ENCODE measurements around the gene SDF2. TPM values are rescaled to one million over a fixed set of nuclear protein-coding genes. Genes with fewer than 3 reads are reported as not detected.

SDF2 gene
- total and polyA plus RNA-seq, 2 donors, result 35.8 to 73.1 TPM

- Histone ChIP-seq H3K27ac (ENCODE audit: low read depth) (no peak overlapping the region), H3K4me3 (ENCODE audit: low read depth, low read length) (no peak overlapping the region), H3K4me1 (ENCODE audit: insufficient read depth) (no peaks in the 10 kb centered on the region), H3K36me3 (ENCODE audit: insufficient read depth) (peaks cover 3% of the 10 kb centered on the region)
- 94% methylated on average over 2 of the region's 2 CpGs for WGBS
- no peak for DNase-seq (ENCODE audit: extremely low spot score)
Observed at GRCh38 chr17:28641579-28641978, 20.1 kb downstream of the SDF2 start.

- H3K36me3 ChIP-seq (ENCODE audit: insufficient read depth), result peaks cover 6% of the 10 kb centered on the region
- DNase-seq (ENCODE audit: extremely low spot score), result no peak
- H3K27ac ChIP-seq (ENCODE audit: low read depth), result no peak overlapping the region
- no peak overlapping the region for H3K4me3 ChIP-seq (ENCODE audit: low read depth, low read length)
- WGBS, result 89% methylated on average over 1 of the region's 1 CpG
- H3K4me1 ChIP-seq (ENCODE audit: insufficient read depth), result no peaks in the 10 kb centered on the region
Observed at GRCh38 chr17:28635506-28635905, 26.2 kb downstream of the SDF2 start.

GRCh38 chr17:28634206-28634865 lies 27.4 kb downstream of the SDF2 start:
- H3K27ac ChIP-seq (ENCODE audit: low read depth), result no peak overlapping the region
- DNase-seq (ENCODE audit: extremely low spot score), result no peak
- H3K4me1 ChIP-seq (ENCODE audit: insufficient read depth), result no peaks in the 10 kb centered on the region
- 90% methylated on average over 14 of the region's 14 CpGs for WGBS
- H3K36me3 ChIP-seq (ENCODE audit: insufficient read depth), result peaks cover 6% of the 10 kb centered on the region
- H3K4me3 ChIP-seq (ENCODE audit: low read depth, low read length), result no peak overlapping the region

GRCh38 chr17:28626818-28627217 lies 34.9 kb downstream of the SDF2 start:
- WGBS, result 88% methylated on average over 4 of the region's 4 CpGs
- peaks cover 4% of the 10 kb centered on the region for H3K36me3 ChIP-seq (ENCODE audit: insufficient read depth)
- DNase-seq (ENCODE audit: extremely low spot score), result no peak
- no peaks in the 10 kb centered on the region for H3K4me1 ChIP-seq (ENCODE audit: insufficient read depth)
- no peak overlapping the region for H3K27ac ChIP-seq (ENCODE audit: low read depth)
- no peak overlapping the region for H3K4me3 ChIP-seq (ENCODE audit: low read depth, low read length)

- Histone ChIP-seq H3K4me1 (ENCODE audit: insufficient read depth) (no peaks in the 10 kb centered on the region), H3K4me3 (ENCODE audit: low read depth, low read length) (no peak overlapping the region), H3K36me3 (ENCODE audit: insufficient read depth) (peaks cover 4% of the 10 kb centered on the region), H3K27ac (ENCODE audit: low read depth) (no peak overlapping the region)
- WGBS, result 92% methylated on average over 2 of the region's 2 CpGs
- DNase-seq (ENCODE audit: extremely low spot score), result no peak
Observed at GRCh38 chr17:28624148-28624547, 37.6 kb downstream of the SDF2 start.

- H3K4me1 ChIP-seq (ENCODE audit: insufficient read depth), result no peaks in the 10 kb centered on the region
- WGBS, result 92% methylated on average over 4 of the region's 4 CpGs
- peaks cover 4% of the 10 kb centered on the region for H3K36me3 ChIP-seq (ENCODE audit: insufficient read depth)
- no peak overlapping the region for H3K27ac ChIP-seq (ENCODE audit: low read depth)
- no peak overlapping the region for H3K4me3 ChIP-seq (ENCODE audit: low read depth, low read length)
- DNase-seq (ENCODE audit: extremely low spot score), result no peak
Observed at GRCh38 chr17:28623696-28624095, 38.0 kb downstream of the SDF2 start.

GRCh38 chr17:28622186-28622585 lies 39.5 kb downstream of the SDF2 start:
- Histone ChIP-seq H3K27ac (ENCODE audit: low read depth) (no peak overlapping the region), H3K36me3 (ENCODE audit: insufficient read depth) (peaks cover 6% of the 10 kb centered on the region), H3K4me3 (ENCODE audit: low read depth, low read length) (no peak overlapping the region), H3K4me1 (ENCODE audit: insufficient read depth) (no peaks in the 10 kb centered on the region)
- 87% methylated on average over 3 of the region's 3 CpGs for WGBS
- no peak for DNase-seq (ENCODE audit: extremely low spot score)

GRCh38 chr17:28620010-28620409 lies 41.7 kb downstream of the SDF2 start:
- no peak for DNase-seq (ENCODE audit: extremely low spot score)
- Histone ChIP-seq H3K36me3 (ENCODE audit: insufficient read depth) (peaks cover 6% of the 10 kb centered on the region), H3K4me3 (ENCODE audit: low read depth, low read length) (no peak overlapping the region), H3K27ac (ENCODE audit: low read depth) (no peak overlapping the region), H3K4me1 (ENCODE audit: insufficient read depth) (no peaks in the 10 kb centered on the region)
- WGBS, result 86% methylated on average over 2 of the region's 2 CpGs

- WGBS, result 95% methylated on average over 3 of the region's 3 CpGs
- H3K27ac ChIP-seq (ENCODE audit: low read depth), result no peak overlapping the region
- no peaks in the 10 kb centered on the region for H3K4me1 ChIP-seq (ENCODE audit: insufficient read depth)
- no peak for DNase-seq (ENCODE audit: extremely low spot score)
- H3K4me3 ChIP-seq (ENCODE audit: low read depth, low read length), result no peak overlapping the region
- H3K36me3 ChIP-seq (ENCODE audit: insufficient read depth), result peaks cover 7% of the 10 kb centered on the region
Observed at GRCh38 chr17:28618464-28618863, 43.2 kb downstream of the SDF2 start.

- Histone ChIP-seq H3K27ac (ENCODE audit: low read depth) (no peak overlapping the region), H3K4me1 (ENCODE audit: insufficient read depth) (no peaks in the 10 kb centered on the region), H3K4me3 (ENCODE audit: low read depth, low read length) (no peak overlapping the region), H3K36me3 (ENCODE audit: insufficient read depth) (peaks cover 7% of the 10 kb centered on the region)
- WGBS, result 83% methylated on average over 7 of the region's 7 CpGs
- no peak for DNase-seq (ENCODE audit: extremely low spot score)
Observed at GRCh38 chr17:28616281-28616680, 45.4 kb downstream of the SDF2 start.

- WGBS, result 90% methylated on average over 4 of the region's 4 CpGs
- Histone ChIP-seq H3K4me1 (ENCODE audit: insufficient read depth) (no peaks in the 10 kb centered on the region), H3K36me3 (ENCODE audit: insufficient read depth) (peaks cover 3% of the 10 kb centered on the region), H3K4me3 (ENCODE audit: low read depth, low read length) (no peak overlapping the region), H3K27ac (ENCODE audit: low read depth) (no peak overlapping the region)
- DNase-seq (ENCODE audit: extremely low spot score), result no peak
Observed at GRCh38 chr17:28615260-28615940, 46.3 kb downstream of the SDF2 start.

- 74% methylated on average over 5 of the region's 5 CpGs for WGBS
- no peak for DNase-seq (ENCODE audit: extremely low spot score)
- H3K4me1 ChIP-seq (ENCODE audit: insufficient read depth), result no peaks in the 10 kb centered on the region
- no peak within 1 kb of the TSS for H3K4me3 ChIP-seq (ENCODE audit: low read depth, low read length)
- no peak within 1 kb of the TSS for H3K27ac ChIP-seq (ENCODE audit: low read depth)
- peaks cover 3% of the 10 kb centered on the region for H3K36me3 ChIP-seq (ENCODE audit: insufficient read depth)
Observed at GRCh38 chr17:28613931-28614381, 47.8 kb downstream of the SDF2 start, which contains the start of gene RSKR. RSKR (minus strand) TSS chr17:28614185; CDS start chr17:28614161, 24 bp downstream.

GRCh38 chr17:28612936-28613872 lies 48.5 kb downstream of the SDF2 start:
- H3K36me3 ChIP-seq (ENCODE audit: insufficient read depth), result peaks cover 1% of the 10 kb centered on the region

More at GRCh38 chr17:28612936-28613872, 48.5 kb downstream of the SDF2 start:
- WGBS, result 76% methylated on average over 6 of the region's 6 CpGs
- no peak for DNase-seq (ENCODE audit: extremely low spot score)
- Histone ChIP-seq H3K4me3 (ENCODE audit: low read depth, low read length) (no peak overlapping the region), H3K4me1 (ENCODE audit: insufficient read depth) (no peaks in the 10 kb centered on the region), H3K27ac (ENCODE audit: low read depth) (no peak overlapping the region)

Measured in urinary bladder (tissue), 4 donors.